GM12878 (cell line): ENCODE measurements around the gene SCAP.

Experiments
- CREB1 ChIP-seq: IDR thresholded peaks from 2 replicates; pipeline ENCODE4 v1.6.1; 2012; ENCODE audit warnings: low read depth, mild to moderate bottlenecking, inconsistent platforms
- EZH2 ChIP-seq: IDR thresholded peaks from 2 replicates; pipeline ENCODE4 v1.6.1; 2012; ENCODE audit warnings: low read depth, mild to moderate bottlenecking, control low read depth, inconsistent platforms, low read length, borderline replicate concordance; ENCODE audit not compliant: control insufficient read depth
- FOXM1 ChIP-seq: IDR thresholded peaks from 2 replicates; pipeline ENCODE4 v1.6.1; 2012; ENCODE audit warnings: low read depth, mild to moderate bottlenecking, inconsistent platforms, low read length, moderate library complexity
- HCFC1 ChIP-seq: fragments of 150-350 bp; IDR thresholded peaks from 2 replicates; pipeline ENCODE4 v1.6.1; 2014; ENCODE audit warnings: low read length
- MEF2B ChIP-seq: fragments of 450-650 bp; IDR thresholded peaks from 2 replicates; pipeline ENCODE4 v1.6.1; 2018; ENCODE audit warnings: mild to moderate bottlenecking, moderate library complexity; ENCODE audit not compliant: partially characterized antibody, poor library complexity, severe bottlenecking
- MTA3 ChIP-seq: IDR thresholded peaks from 2 replicates; pipeline ENCODE4 v1.6.1; 2012; ENCODE audit warnings: low read length, inconsistent platforms, borderline replicate concordance
- POLR2A ChIP-seq: IDR thresholded peaks from 2 replicates; pipeline ENCODE4 v1.6.1; 2011; ENCODE audit warnings: low read depth, mild to moderate bottlenecking, low read length
- POLR2AphosphoS5 ChIP-seq: IDR thresholded peaks from 2 replicates; pipeline ENCODE4 v1.6.1; 2011; ENCODE audit warnings: mild to moderate bottlenecking, low read length, inconsistent platforms
- REST ChIP-seq: IDR thresholded peaks from 2 replicates; pipeline ENCODE4 v1.6.1; 2012; ENCODE audit warnings: mild to moderate bottlenecking, low read depth, low read length
- RFX5 ChIP-seq: IDR thresholded peaks from 2 replicates; pipeline ENCODE4 v1.6.1; 2011; ENCODE audit warnings: low read depth, low read length, improper control_type of control experiment
- SREBF2 ChIP-seq: IDR thresholded peaks from 2 replicates; pipeline ENCODE4 v1.6.1; 2012; ENCODE audit warnings: mild to moderate bottlenecking, low read length
- TARDBP ChIP-seq: IDR thresholded peaks from 2 replicates; pipeline ENCODE4 v1.6.1; 2016; ENCODE audit warnings: borderline replicate concordance
- TF ChIP-seq, protein P1 (sequence below): IDR thresholded peaks from 2 replicates; pipeline ENCODE4 v1.6.1; 2012; ENCODE audit warnings: low read depth, low read length, improper control_type of control experiment

DNA sequence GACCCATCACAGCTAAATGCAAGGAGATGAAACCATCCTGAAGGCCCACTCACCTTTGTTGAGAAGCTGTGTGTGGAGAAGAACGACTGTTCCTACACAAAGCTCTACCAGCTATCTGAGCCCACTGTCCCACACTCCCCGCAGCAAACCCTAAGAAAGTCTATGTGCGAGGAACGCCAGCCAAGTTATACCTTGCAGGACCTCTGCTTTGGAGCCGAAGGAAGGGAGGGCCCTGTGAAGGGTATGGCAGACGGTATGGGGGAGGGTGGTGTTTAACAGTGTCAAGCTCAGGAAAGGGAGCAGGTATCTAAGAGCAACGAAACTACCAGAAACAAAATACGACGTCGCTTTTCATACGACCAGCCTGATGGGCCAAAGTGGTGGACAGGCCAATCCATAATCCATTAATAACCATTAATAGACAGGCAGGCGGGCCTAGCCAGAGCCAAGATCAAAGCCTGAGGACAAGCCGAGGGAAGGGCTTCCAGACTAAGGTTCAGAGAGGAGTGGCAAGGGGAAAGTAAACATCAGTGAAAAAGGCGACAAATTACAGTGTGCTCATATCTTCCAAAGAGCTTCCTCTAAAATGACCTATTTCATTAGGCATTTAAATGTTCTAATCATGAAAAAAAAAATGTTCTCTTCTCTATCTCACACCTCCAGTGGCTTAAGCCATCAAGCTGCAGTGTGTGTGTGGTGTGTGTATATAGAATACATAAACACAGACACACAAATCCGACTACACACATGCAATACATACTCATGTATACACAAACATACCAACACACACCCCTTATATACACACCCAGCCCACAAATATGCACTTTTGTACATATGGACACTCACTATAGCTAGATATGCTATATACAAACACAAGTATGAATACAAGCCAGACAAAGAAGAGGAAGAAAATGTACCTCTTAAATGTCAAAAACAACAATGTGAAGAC is 51.0 kb downstream of the SCAP start:
- TF ChIP-seq RFX5, result no peak
- no peak for TF ChIP-seq MEF2B
- no peak for TF ChIP-seq SREBF2
- no peak for TF ChIP-seq MTA3
- no peak for TF ChIP-seq TARDBP
- TF ChIP-seq CREB1, result no peak
- no peak for TF ChIP-seq POLR2AphosphoS5
- no peak for TF ChIP-seq POLR2A
- TF ChIP-seq HCFC1, result no peak
- no peak for TF ChIP-seq REST
- no peak for TF ChIP-seq EZH2
- TF ChIP-seq, protein P1, sequence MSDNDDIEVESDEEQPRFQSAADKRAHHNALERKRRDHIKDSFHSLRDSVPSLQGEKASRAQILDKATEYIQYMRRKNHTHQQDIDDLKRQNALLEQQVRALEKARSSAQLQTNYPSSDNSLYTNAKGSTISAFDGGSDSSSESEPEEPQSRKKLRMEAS, result no peak
- TF ChIP-seq FOXM1, result no peak
